ENCODE data around the gene METTL9. TPM values are rescaled to one million over a fixed set of nuclear protein-coding genes. Genes with fewer than 3 reads are reported as not detected.
"Not testable (repeated sequence)": the region's sequence is repeated elsewhere in the genome, so short reads cannot be mapped to it uniquely, and the experiment has no call there.

METTL9 gene
- total RNA-seq, 8 experiments from 2014 or later = 33.6 to 124 (median 113) TPM

DNA sequence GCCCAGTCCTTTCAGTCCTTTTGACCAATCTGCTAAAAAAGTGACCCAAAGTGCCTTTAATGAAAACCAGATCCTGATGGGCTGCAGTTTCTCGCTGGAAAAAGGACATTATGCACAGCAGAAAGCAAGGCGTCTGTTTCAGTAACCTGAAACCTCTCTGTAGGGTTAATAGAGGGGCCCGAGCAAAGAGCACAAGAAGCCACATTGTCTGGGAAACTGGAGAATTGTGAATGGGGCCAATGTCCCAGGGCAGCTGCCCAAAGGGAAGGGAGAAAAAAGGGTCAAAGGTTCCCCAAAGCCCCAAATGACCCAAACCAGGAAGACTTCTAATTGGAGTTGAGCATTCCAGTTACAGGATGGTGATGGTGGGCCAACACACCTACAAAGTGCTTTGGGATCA lies 67.4 kb downstream of the METTL9 start:
- in situ Hi-C loops (cut with MboI; ENCODE audit: low pct_unique_long_range_greater_than_20kb in 2 of 9, low sequenced_read_pairs in 9 of 9, unreplicated experiment in 9 of 9) = loop anchor here in 1 of 9 experiments (25.0 kb wide), 1 partner anchor 471 kb away; no protein-coding TSS in a partner anchor
- WGBS, 10 experiments = 0 to 33% (median 13%) methylated on average over 1 to 3 of the region's 3 CpGs; no CpG with 5 or more reads in 2 of the 10 experiments
- Histone ChIP-seq H3K4me3 (no peak overlapping the region), H3K4me1 (replicated peaks in 1 of 2) (no peaks in the 10 kb centered on the region), H3K27ac (no peak overlapping the region)
- no peak for ATAC-seq (replicated peaks in 6 of 8)

- ATAC-seq (replicated peaks in 6 of 8) = no peak
- H3K4me1 ChIP-seq (replicated peaks in 1 of 2) = no peaks in the 10 kb centered on the region
- H3K27ac ChIP-seq = no peak overlapping the region
- in situ Hi-C loops (cut with MboI; ENCODE audit: low pct_unique_long_range_greater_than_20kb in 2 of 9, low sequenced_read_pairs in 9 of 9, unreplicated experiment in 9 of 9) = loop anchor here in 1 of 9 experiments (25.0 kb wide), 1 partner anchor 470 kb away; no protein-coding TSS in a partner anchor
- H3K4me3 ChIP-seq = no peak overlapping the region
- 50 to 92% (median 80%) methylated on average over 1 to 3 of the region's 3 CpGs; no CpG with 5 or more reads in 3 of the 10 experiments for WGBS, 10 experiments
These were observed 68.2 kb downstream of the METTL9 start for GRCh38 chr16:21667575-21667974.

DNA sequence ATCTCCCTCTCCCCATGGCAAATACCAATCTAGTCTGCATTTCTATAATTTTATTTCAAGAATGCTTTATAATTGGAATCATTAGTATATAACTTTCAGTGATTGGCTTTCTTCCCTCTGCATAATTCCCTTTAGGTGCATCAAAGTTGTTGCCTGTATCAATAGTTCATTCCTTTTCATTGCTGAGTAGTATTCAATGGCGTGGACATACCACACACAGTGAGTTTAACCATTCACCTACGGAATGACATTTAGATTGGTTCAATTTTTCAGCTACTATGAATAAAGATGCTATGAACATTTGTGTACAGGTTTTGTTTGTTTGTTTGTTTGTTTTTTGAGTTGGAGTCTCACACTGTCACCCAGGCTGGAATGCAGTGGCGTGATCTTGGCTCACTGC lies 74.1 kb downstream of the METTL9 start:
- no peak for ATAC-seq (replicated peaks in 6 of 8)
- no peak overlapping the region for H3K27ac ChIP-seq
- H3K4me1 ChIP-seq (replicated peaks in 1 of 2) = no peaks in the 10 kb centered on the region
- in situ Hi-C loops (cut with MboI; ENCODE audit: low pct_unique_long_range_greater_than_20kb in 2 of 9, low sequenced_read_pairs in 9 of 9, unreplicated experiment in 9 of 9) = loop anchor here in 1 of 9 experiments (25.0 kb wide), 1 partner anchor 464 kb away; no protein-coding TSS in a partner anchor
- WGBS, 10 experiments = 60 to 100% (median 83%) methylated on average over 1 to 3 of the region's 3 CpGs; no CpG with 5 or more reads in 3 of the 10 experiments
- H3K4me3 ChIP-seq = no peak overlapping the region

GRCh38 chr16:21674456-21674855 lies 75.1 kb downstream of the METTL9 start:
- H3K4me1 ChIP-seq (replicated peaks in 1 of 2); ATAC-seq (replicated peaks in 6 of 8); H3K27ac ChIP-seq; H3K4me3 ChIP-seq: not testable (repeated sequence)
- WGBS, 10 experiments = 44 to 100% (median 70%) methylated on average over 1 to 4 of the region's 4 CpGs
- in situ Hi-C loops (cut with MboI; ENCODE audit: low pct_unique_long_range_greater_than_20kb in 2 of 9, low sequenced_read_pairs in 9 of 9, unreplicated experiment in 9 of 9) = loop anchor here in 1 of 9 experiments (25.0 kb wide), 1 partner anchor 463 kb away; no protein-coding TSS in a partner anchor

GRCh38 chr16:21680714-21681113 lies 81.3 kb downstream of the METTL9 start:
- WGBS, 10 experiments = 44 to 93% (median 71%) methylated on average over 1 to 5 of the region's 5 CpGs; no CpG with 5 or more reads in 3 of the 10 experiments
- ATAC-seq (replicated peaks in 6 of 8); in situ Hi-C loops (cut with MboI; ENCODE audit: low pct_unique_long_range_greater_than_20kb in 2 of 9, low sequenced_read_pairs in 9 of 9, unreplicated experiment in 9 of 9); H3K27ac ChIP-seq; H3K4me3 ChIP-seq; H3K4me1 ChIP-seq (replicated peaks in 1 of 2): not testable (repeated sequence)

- no peak overlapping the region for H3K27ac ChIP-seq
- 0 to 83% (median 60%) methylated on average over 1 to 3 of the region's 3 CpGs; no CpG with 5 or more reads in 4 of the 10 experiments for WGBS, 10 experiments
- ATAC-seq (replicated peaks in 6 of 8) = no peak
- H3K4me1 ChIP-seq (replicated peaks in 1 of 2) = no peaks in the 10 kb centered on the region
- in situ Hi-C loops (cut with MboI; ENCODE audit: low pct_unique_long_range_greater_than_20kb in 2 of 9, low sequenced_read_pairs in 9 of 9, unreplicated experiment in 9 of 9) = no loop called here
- no peak overlapping the region for H3K4me3 ChIP-seq
These were observed 83.8 kb downstream of the METTL9 start for GRCh38 chr16:21683184-21683583.

DNA sequence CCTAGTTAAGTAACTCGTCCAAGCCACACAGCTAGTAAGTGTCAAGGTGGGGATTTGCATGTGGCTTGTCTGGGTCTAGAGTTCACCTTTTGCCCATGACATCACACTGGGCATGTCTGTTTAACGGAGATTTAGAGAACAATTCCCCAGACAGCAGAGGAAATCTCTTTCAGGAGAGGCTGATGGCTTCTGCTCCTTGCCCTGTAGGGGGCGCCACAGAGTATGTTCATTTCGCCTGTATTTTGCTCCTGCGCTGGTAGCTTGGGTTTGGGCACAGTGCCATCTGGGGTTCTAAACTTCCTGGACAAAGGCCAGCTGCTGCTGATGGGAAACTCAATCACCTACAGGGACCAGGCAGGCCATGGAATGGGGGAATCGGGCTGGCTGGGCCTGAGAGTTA lies 84.8 kb downstream of the METTL9 start:
- in situ Hi-C loops (cut with MboI; ENCODE audit: low pct_unique_long_range_greater_than_20kb in 2 of 9, low sequenced_read_pairs in 9 of 9, unreplicated experiment in 9 of 9) = no loop called here
- Histone ChIP-seq H3K4me1 (replicated peaks in 1 of 2) (no peaks in the 10 kb centered on the region), H3K27ac (no peak overlapping the region), H3K4me3 (no peak overlapping the region)
- ATAC-seq (replicated peaks in 6 of 8) = peak in 1 of 8 experiments; percentile 38
- 10 to 32% (median 22%) methylated on average over 2 to 5 of the region's 6 CpGs; no CpG with 5 or more reads in 5 of the 10 experiments for WGBS, 10 experiments

DNA sequence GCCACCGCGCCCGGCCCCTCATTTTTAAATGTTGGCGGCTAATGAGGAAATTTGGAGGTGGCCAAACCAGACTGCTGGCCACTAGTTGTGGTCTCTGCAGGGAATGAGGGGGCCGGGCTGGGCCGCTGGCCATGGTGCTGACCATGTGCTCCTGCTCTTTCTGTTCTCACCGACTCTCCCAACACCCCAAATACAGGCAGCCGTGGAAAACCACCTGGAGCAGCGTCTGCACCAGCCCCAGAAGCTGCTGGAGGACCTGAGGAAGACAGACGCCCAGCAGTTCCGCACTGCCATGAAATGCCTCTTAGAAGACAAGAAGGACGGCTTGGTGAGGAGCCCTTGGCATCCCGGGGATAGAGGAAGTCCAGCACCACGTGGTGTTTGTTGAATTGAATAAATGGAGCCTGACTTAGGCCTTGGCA lies 85.7 kb downstream of the METTL9 start:
- 0 to 69% (median 57%) methylated on average over 1 to 3 of the region's 14 CpGs; no CpG with 5 or more reads in 4 of the 10 experiments for WGBS, 10 experiments
- no peaks in the 10 kb centered on the region for H3K4me1 ChIP-seq (replicated peaks in 1 of 2)
- ATAC-seq (replicated peaks in 6 of 8) = no peak
- in situ Hi-C loops (cut with MboI; ENCODE audit: low pct_unique_long_range_greater_than_20kb in 2 of 9, low sequenced_read_pairs in 9 of 9, unreplicated experiment in 9 of 9) = no loop called here
- no peak overlapping the region for H3K4me3 ChIP-seq
- no peak overlapping the region for H3K27ac ChIP-seq

DNA sequence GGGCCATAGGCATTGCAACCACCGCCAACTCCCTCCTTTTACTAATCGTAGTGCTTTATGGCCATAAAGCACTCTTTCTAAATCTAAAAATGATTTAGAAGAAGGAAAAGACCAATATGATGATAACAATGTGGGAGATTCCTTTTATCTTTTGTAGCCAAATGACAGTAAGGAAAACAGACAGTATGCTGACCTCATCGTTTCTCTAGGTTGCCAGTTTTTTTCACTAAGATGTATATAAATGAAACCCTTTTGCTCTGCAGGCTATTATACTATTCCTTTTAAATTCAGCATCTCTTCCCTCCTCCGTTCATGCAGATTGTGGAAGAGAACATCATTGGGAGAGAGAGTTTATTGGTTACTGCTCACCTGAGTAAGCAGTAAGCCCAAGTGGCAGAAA lies 89.7 kb downstream of the METTL9 start:
- no peaks in the 10 kb centered on the region for H3K4me1 ChIP-seq (replicated peaks in 1 of 2)
- 0 to 68% (median 44%) methylated on average over 2 to 4 of the region's 4 CpGs; no CpG with 5 or more reads in 2 of the 10 experiments for WGBS, 10 experiments
- ATAC-seq (replicated peaks in 6 of 8) = no peak
- in situ Hi-C loops (cut with MboI; ENCODE audit: low pct_unique_long_range_greater_than_20kb in 2 of 9, low sequenced_read_pairs in 9 of 9, unreplicated experiment in 9 of 9) = no loop called here
- no peak overlapping the region for H3K27ac ChIP-seq
- H3K4me3 ChIP-seq = no peak overlapping the region

- H3K4me3 ChIP-seq; in situ Hi-C loops (cut with MboI; ENCODE audit: low pct_unique_long_range_greater_than_20kb in 2 of 9, low sequenced_read_pairs in 9 of 9, unreplicated experiment in 9 of 9); H3K27ac ChIP-seq; H3K4me1 ChIP-seq (replicated peaks in 1 of 2); ATAC-seq (replicated peaks in 6 of 8): not testable (repeated sequence)
- WGBS, 10 experiments = 67 to 92% methylated on average over 1 to 2 of the region's 4 CpGs; no CpG with 5 or more reads in 8 of the 10 experiments
These were observed 91.6 kb downstream of the METTL9 start for GRCh38 chr16:21690967-21691366.

DNA sequence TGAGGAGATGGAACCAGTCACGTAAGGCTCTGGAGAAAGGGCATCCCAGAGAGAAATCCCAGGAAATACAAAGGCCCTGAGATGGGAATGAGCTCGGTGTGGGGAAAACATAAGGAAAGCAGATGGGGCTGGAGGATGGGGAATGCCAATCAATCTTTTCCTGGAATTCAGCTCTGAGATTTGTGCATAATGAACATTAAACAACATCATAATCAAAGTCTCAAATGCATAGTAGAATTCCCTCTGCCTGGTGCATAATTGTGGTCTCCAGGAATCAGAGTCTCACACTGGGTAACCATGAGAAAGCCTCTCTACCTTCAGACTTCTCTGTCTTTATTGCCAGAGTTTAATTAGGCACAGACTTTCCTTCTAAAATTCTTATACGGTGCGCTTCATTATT lies 95.2 kb downstream of the METTL9 start:
- in situ Hi-C loops (cut with MboI; ENCODE audit: low pct_unique_long_range_greater_than_20kb in 2 of 9, low sequenced_read_pairs in 9 of 9, unreplicated experiment in 9 of 9) = no loop called here
- Histone ChIP-seq H3K4me3 (no peak overlapping the region), H3K4me1 (replicated peaks in 1 of 2) (no peaks in the 10 kb centered on the region), H3K27ac (no peak overlapping the region)
- peak in 3 of 8 experiments; percentile 52 to 97 (median 75) for ATAC-seq (replicated peaks in 6 of 8)
- WGBS, 10 experiments = 0 to 100% (median 86%) methylated on average over 1 to 4 of the region's 4 CpGs; no CpG with 5 or more reads in 3 of the 10 experiments

DNA sequence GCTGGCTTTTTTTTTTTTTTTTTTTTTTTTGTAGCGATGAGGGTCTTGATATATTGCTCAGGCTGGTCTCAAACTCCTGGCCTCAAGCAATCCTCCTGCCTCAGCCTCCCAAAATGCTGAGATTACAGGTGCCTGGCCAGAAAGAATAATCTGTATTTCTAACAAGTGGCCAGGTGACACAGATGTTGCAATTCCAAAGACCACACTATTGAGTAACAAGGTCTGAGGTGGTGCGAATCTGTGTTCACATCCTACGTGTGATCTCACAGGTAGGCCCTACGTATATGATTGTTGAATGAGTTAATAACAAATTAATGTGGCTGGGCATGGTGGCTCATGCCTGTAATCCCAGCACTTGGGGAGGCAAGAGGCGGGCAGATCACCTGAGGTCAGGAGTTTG lies 97.7 kb downstream of the METTL9 start:
- H3K4me1 ChIP-seq (replicated peaks in 1 of 2) = no peaks in the 10 kb centered on the region
- H3K4me3 ChIP-seq = no peak overlapping the region
- no peak for ATAC-seq (replicated peaks in 6 of 8)
- no peak overlapping the region for H3K27ac ChIP-seq
- 40 to 100% (median 88%) methylated on average over 1 to 4 of the region's 5 CpGs; no CpG with 5 or more reads in 2 of the 10 experiments for WGBS, 10 experiments
- in situ Hi-C loops (cut with MboI; ENCODE audit: low pct_unique_long_range_greater_than_20kb in 2 of 9, low sequenced_read_pairs in 9 of 9, unreplicated experiment in 9 of 9) = no loop called here

- in situ Hi-C loops (cut with MboI; ENCODE audit: low pct_unique_long_range_greater_than_20kb in 2 of 9, low sequenced_read_pairs in 9 of 9, unreplicated experiment in 9 of 9) = no loop called here
- ATAC-seq (replicated peaks in 6 of 8) = no peak
- H3K27ac ChIP-seq = no peak overlapping the region
- WGBS, 10 experiments = 70 to 88% (median 77%) methylated on average over 2 to 9 of the region's 9 CpGs; no CpG with 5 or more reads in 2 of the 10 experiments
- no peak overlapping the region for H3K4me3 ChIP-seq
- H3K4me1 ChIP-seq (replicated peaks in 1 of 2) = no peaks in the 10 kb centered on the region
These were observed 99.0 kb downstream of the METTL9 start for GRCh38 chr16:21698169-21699032.

Measured in motor neuron (in vitro differentiated cells).